ENCODE results near the gene COL17A1.
A peak's percentile ranks its signal among the peaks of the same experiment; 100 is the strongest.

Gene COL17A1

DNA sequence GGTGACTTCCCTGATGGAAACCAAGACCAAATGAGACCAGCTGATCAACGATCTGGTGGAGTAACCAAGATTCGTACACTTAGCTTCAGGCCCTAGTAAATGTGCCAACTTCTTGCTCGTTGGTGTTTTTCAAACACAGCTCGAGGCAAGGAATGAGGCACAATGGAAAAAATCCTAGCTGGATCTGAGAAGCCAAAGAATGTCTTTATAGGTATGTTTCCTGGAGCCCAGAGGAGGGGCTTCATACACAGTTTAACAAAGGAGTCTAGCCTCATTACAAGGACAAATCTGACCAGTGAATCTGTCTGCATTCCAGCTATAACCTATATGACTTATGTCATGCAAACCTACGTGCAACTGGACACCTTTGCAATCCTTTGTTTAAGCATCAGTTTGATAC, 3.7 kb downstream of the COL17A1 start:
- Histone ChIP-seq H3K27ac (ENCODE audit: low read length) (no peak overlapping the region), H3K36me3 (replicated peaks; ENCODE audit: low read depth, low read length) (no peaks in the 10 kb centered on the region), H3K4me2 (ENCODE audit: low read length) (no peak overlapping the region), H3K4me3 (ENCODE audit: low read length) (no peak overlapping the region), H3K4me1 (ENCODE audit: low read length) (no peaks in the 10 kb centered on the region), H2AFZ (ENCODE audit: low read depth, low read length) (no peak overlapping the region), H3K79me2 (ENCODE audit: low read length) (no peaks in the 10 kb centered on the region), H3K27me3 (ENCODE audit: low read depth, low read length) (no peaks in the 10 kb centered on the region), H3K9ac (ENCODE audit: low read length) (no peak overlapping the region), H3K9me3 (ENCODE audit: insufficient read depth, low read length) (no peaks in the 10 kb centered on the region), H4K20me1 (ENCODE audit: insufficient read depth, low read length) (no peaks in the 10 kb centered on the region)
- TF ChIP-seq EZH2phosphoT487 (IDR thresholded peaks at IDR 0.05; ENCODE audit: low read depth), result no peak
- TF ChIP-seq, protein P1, sequence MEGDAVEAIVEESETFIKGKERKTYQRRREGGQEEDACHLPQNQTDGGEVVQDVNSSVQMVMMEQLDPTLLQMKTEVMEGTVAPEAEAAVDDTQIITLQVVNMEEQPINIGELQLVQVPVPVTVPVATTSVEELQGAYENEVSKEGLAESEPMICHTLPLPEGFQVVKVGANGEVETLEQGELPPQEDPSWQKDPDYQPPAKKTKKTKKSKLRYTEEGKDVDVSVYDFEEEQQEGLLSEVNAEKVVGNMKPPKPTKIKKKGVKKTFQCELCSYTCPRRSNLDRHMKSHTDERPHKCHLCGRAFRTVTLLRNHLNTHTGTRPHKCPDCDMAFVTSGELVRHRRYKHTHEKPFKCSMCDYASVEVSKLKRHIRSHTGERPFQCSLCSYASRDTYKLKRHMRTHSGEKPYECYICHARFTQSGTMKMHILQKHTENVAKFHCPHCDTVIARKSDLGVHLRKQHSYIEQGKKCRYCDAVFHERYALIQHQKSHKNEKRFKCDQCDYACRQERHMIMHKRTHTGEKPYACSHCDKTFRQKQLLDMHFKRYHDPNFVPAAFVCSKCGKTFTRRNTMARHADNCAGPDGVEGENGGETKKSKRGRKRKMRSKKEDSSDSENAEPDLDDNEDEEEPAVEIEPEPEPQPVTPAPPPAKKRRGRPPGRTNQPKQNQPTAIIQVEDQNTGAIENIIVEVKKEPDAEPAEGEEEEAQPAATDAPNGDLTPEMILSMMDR (IDR thresholded peaks at IDR 0.05; ENCODE audit: low read depth, low read length), result no peak

DNA sequence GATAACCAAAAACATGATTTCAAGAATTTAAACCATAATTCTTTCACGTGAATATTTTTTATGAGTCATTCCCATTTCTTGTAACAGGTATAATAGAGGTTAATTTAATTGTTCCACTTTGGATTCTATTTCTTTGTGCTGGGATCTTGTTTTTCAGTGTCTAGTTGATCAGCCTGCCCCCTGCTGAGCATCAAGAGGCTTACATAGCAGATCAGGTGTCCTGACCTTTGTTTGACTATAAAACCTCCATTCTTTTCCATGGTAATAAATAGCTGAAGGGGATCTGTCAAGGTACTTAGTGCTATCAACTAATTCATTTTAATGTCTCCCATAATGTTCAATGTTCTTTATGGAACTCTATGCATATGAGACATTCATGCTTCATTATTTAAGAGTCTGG, 4.9 kb downstream of the COL17A1 start:
- Histone ChIP-seq H3K36me3 (replicated peaks; ENCODE audit: low read depth, low read length) (no peaks in the 10 kb centered on the region), H3K4me2 (ENCODE audit: low read length) (no peak overlapping the region), H2AFZ (ENCODE audit: low read depth, low read length) (no peak overlapping the region), H3K79me2 (ENCODE audit: low read length) (no peaks in the 10 kb centered on the region), H3K4me3 (ENCODE audit: low read length) (no peak overlapping the region), H3K9ac (ENCODE audit: low read length) (no peak overlapping the region), H4K20me1 (ENCODE audit: insufficient read depth, low read length) (no peaks in the 10 kb centered on the region), H3K27me3 (ENCODE audit: low read depth, low read length) (no peaks in the 10 kb centered on the region), H3K27ac (ENCODE audit: low read length) (no peak overlapping the region), H3K4me1 (ENCODE audit: low read length) (no peaks in the 10 kb centered on the region), H3K9me3 (ENCODE audit: insufficient read depth, low read length) (no peaks in the 10 kb centered on the region)
- TF ChIP-seq EZH2phosphoT487 (IDR thresholded peaks at IDR 0.05; ENCODE audit: low read depth), result no peak
- TF ChIP-seq, protein P1 (IDR thresholded peaks at IDR 0.05; ENCODE audit: low read depth, low read length), result peak; percentile 25; the same call in 1 of the 2 replicates

DNA sequence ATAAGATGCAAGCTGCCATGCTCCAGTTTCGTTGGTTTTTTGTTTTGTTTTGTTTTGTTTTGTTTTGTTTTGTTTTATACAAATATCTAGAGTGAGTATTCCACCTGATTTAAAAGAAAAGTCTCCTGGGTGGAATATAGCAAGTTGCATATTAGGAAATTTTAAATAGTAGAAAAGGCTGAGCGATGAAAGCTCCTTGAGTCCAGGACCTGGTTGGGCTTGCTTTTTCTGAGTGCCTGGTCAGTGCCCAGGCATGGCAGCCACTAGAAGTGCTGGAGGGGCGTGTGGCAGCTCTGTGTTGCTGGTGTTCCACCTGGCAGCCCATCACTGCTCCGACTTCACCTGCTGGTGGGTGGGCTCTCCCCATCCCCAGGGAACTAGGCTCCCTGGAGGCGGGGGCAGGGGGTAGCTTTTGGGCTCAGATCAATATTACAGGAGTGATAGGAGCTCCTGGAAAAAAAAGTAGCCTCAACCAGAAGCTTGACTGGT, 8.0 kb downstream of the COL17A1 start:
- Histone ChIP-seq H4K20me1 (ENCODE audit: insufficient read depth, low read length) (no peaks in the 10 kb centered on the region), H3K4me2 (ENCODE audit: low read length) (no peak overlapping the region), H3K9me3 (ENCODE audit: insufficient read depth, low read length) (no peaks in the 10 kb centered on the region), H3K79me2 (ENCODE audit: low read length) (no peaks in the 10 kb centered on the region), H3K4me1 (ENCODE audit: low read length) (no peaks in the 10 kb centered on the region), H3K36me3 (replicated peaks; ENCODE audit: low read depth, low read length) (no peaks in the 10 kb centered on the region), H3K27ac (ENCODE audit: low read length) (no peak overlapping the region), H2AFZ (ENCODE audit: low read depth, low read length) (no peak overlapping the region), H3K4me3 (ENCODE audit: low read length) (no peak overlapping the region), H3K27me3 (ENCODE audit: low read depth, low read length) (0 out of 2 replicates have a peak, but pooled peaks cover 7% of the 10 kb centered on the region), H3K9ac (ENCODE audit: low read length) (no peak overlapping the region)
- TF ChIP-seq, protein P1 (IDR thresholded peaks at IDR 0.05; ENCODE audit: low read depth, low read length), result no peak
- TF ChIP-seq EZH2phosphoT487 (IDR thresholded peaks at IDR 0.05; ENCODE audit: low read depth), result no peak

DNA sequence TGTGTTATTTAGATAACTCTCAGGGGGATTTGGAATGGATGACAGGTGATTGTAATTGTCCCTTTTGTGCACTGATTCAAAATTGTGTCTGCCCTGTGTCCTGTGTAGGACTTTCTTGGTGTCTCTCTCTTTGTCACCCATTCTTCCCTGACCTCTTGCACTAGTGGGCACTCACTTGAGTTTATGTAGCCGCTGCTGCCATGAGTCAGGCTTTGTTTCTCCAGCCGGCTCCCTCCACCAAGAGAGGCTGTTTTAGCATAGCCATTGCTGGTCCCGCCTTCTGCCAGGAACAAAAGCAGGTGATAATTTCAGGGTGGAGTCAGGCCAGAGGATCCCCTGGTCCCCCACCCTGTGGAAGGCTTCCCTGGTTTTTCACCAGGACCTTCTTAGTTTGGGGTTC, 8.4 kb downstream of the COL17A1 start:
- Histone ChIP-seq H3K36me3 (replicated peaks; ENCODE audit: low read depth, low read length) (no peaks in the 10 kb centered on the region), H3K4me2 (ENCODE audit: low read length) (no peak overlapping the region), H3K27ac (ENCODE audit: low read length) (no peak overlapping the region), H3K79me2 (ENCODE audit: low read length) (no peaks in the 10 kb centered on the region), H2AFZ (ENCODE audit: low read depth, low read length) (no peak overlapping the region), H3K9me3 (ENCODE audit: insufficient read depth, low read length) (no peaks in the 10 kb centered on the region), H4K20me1 (ENCODE audit: insufficient read depth, low read length) (no peaks in the 10 kb centered on the region), H3K4me3 (ENCODE audit: low read length) (no peak overlapping the region), H3K27me3 (ENCODE audit: low read depth, low read length) (peaks cover 8% of the 10 kb centered on the region; the same call in 1 of the 2 replicates), H3K4me1 (ENCODE audit: low read length) (no peaks in the 10 kb centered on the region), H3K9ac (ENCODE audit: low read length) (no peak overlapping the region)
- no peak for TF ChIP-seq EZH2phosphoT487 (IDR thresholded peaks at IDR 0.05; ENCODE audit: low read depth)
- TF ChIP-seq, protein P1 (IDR thresholded peaks at IDR 0.05; ENCODE audit: low read depth, low read length), result no peak

All from OCI-LY3 (cell line).